Suprapubic skin (tissue), 3 donors: ENCODE results near the gene PARP1.

ENCODE experiments used
- CTCF ChIP-seq, 2 donors: fragments of 200-600 bp in 1 of 2; fragments of 450-650 bp in 1 of 2; sonication (generic) in 1 of 2; IDR thresholded peaks; one replicate each; pipeline ENCODE4 v1.5.1; 2016 to 2019; ENCODE audit warnings: antibody characterized with exemption in 2 of 2, mild to moderate bottlenecking in 1 of 2, moderate library complexity in 1 of 2
- EP300 ChIP-seq: sonication (generic); formaldehyde crosslinking; IDR thresholded peaks from one replicate; pipeline ENCODE4 v1.6.1; 2017; ENCODE audit warnings: antibody characterized with exemption

- TF ChIP-seq CTCF (IDR thresholded peaks at IDR 0.05) (no peak), EP300 (no peak)
These were observed 65.2 kb downstream of the PARP1 start for GRCh38 chr1:226342656-226343055.
